ENCODE results near the gene AMACR. TPM values are rescaled to one million over a fixed set of nuclear protein-coding genes. Genes with fewer than 3 reads are reported as not detected.
A peak's percentile ranks its signal among the peaks of the same experiment; 100 is the strongest.
"Not testable (repeated sequence)": the region's sequence is repeated elsewhere in the genome, so short reads cannot be mapped to it uniquely, and the experiment has no call there.

AMACR gene
- total RNA-seq, 1 experiment from 2014 or later: 12.1 TPM

DNA sequence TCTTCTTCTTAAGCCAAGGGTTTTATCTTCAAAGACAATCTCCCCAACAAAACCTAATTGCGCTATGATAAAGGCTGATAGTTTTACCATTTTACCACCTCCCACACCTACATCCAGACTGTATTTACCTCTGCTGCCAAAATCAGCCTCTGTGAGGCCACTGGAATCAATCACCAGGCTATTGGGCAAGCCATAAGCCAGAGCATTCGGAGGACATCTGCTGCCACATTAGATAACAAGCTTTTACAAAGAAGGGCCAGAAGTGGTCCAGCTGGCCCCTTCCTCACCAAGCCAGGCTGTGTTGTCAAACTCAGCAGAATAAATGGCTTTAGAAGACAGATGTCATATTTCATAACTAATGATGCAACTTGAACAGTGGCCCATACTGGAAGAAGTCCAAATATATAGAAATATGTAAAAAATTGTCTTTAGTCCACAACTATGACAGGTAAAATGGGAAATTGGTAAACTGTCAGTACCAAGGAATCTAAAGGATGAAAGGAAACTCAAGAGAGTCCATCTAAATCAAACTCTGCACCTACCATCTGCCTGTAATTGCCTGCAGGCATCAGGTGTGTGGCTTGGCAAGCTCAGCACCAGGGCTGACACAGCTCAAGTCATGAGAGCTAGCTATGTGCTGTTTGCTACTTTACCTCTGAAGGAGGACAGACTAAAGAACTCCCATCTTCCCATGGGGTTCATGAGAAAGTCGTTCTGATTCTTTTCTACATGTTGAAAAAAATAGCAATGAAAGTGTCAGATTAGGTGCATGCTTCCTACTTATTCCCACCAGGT is 39.4 kb downstream of the AMACR start:
- DNase-seq (ENCODE audit: low read depth): no peak

DNA sequence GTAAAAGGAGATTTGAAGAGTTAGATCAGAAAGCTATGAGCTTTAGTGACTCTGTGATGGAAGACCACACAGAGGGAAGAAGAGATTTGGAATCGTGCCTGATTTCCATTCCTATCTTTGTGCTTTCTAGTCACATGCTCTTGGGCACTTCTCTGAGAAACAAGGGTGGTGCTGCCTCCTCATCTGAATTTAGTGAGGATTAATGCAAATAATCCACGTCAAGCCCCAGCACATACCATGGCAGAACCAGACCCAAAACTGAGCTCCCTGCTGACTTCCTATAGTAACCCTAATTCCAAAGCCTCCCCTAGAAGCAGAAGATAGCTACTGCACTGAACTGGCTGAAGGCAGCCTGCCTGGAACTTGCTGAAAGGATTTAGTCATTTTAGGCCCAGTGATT is 41.0 kb downstream of the AMACR start:
- DNase-seq (ENCODE audit: low read depth): no peak

DNA sequence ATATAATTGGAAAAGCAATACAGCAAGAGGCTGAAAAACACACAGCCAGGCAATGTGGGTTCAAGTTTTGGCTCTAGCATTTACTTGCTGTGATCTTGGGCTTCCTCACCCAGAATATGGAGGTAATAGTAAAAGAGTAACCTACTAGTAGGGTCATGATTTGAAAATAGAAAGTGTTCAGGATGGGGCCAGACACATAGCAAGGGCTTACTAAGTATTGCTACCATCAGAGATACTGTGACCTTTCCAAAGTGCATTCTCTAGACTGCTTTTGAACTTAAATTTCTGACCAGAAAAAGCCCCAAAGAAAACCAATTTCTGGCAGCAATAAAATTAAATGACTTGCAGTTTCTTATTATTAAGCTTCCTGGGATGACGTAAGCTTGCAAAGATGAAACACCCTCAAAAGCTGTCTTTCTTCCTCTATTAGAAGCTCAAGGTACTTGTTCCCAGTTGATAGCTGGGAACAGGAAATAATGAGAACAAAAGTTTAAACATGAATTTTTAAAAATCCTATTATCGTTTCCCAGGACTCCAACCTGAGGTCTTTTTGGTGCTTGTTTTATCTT is 43.6 kb downstream of the AMACR start:
- DNase-seq (ENCODE audit: low read depth): no peak

DNA sequence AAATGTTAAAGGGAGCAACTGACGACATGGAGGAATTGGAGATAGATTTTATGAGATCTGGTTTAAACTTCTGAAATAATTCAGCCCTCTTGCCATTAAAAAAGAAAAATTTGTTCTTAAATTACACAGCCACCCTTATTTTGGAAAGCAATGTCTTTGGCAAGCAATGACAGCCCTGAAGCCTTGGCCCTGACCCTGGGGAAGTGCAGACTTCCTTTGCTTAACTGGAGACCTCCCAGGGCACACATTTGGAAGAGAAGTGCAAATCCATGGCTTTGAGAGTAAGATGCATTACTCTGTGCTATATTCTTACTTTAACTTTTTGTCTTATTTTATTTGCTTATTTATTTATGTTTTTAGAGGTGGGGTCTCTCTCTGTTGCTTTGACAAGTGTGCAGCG is 49.7 kb downstream of the AMACR start:
- DNase-seq (ENCODE audit: low read depth): no peak

GRCh38 chr5:33957577-33958150 is 50.2 kb downstream of the AMACR start:
- no peak for DNase-seq (ENCODE audit: low read depth)

DNA sequence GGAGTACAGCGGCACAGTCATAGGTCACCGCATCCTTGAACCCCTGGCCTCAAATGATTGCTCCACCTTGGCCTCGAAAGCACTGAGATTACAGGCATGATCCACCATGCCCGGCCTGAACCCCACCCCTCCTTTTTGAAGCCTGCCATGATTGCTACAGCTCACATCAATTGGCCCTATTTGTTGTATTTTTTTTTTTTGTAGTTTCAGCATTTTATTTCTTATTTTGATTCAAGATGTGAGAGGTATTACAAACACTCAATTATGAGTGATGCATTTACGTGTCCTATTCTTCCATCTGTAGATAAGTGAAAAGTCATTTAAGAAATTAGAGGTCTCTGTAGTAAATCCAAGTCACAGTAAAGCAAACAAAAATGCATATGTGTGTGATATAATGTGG is 55.7 kb downstream of the AMACR start:
- not testable (repeated sequence) for DNase-seq (ENCODE audit: low read depth)

DNA sequence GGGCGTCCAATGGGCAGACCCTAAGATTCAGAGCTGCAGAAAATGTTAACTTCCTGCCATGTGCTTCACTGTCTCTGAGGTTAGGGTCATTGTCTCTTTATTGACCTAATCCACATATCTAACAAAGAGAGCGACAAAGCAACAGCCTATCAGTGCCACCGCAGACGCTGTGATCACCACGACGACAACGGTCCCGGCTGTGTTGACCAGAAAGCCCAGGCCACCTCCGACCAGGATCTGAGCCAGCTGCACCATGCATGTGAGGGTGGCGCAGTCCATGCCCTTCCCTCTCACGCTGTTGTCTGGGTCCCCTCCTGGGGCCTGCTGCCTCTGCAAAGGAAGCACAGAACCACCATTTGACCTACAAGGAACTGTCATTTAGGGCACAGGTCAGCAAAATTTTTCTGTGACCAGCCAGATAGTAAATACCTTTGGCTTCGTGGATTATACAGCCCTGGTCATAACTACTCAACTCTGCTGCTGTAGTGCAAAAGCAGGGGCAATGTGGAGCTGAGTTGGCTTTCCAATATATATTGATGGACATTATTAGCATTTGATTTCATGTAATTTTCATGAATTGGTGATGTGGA is 63.2 kb downstream of the AMACR start:
- DNase-seq (ENCODE audit: low read depth): no peak

DNA sequence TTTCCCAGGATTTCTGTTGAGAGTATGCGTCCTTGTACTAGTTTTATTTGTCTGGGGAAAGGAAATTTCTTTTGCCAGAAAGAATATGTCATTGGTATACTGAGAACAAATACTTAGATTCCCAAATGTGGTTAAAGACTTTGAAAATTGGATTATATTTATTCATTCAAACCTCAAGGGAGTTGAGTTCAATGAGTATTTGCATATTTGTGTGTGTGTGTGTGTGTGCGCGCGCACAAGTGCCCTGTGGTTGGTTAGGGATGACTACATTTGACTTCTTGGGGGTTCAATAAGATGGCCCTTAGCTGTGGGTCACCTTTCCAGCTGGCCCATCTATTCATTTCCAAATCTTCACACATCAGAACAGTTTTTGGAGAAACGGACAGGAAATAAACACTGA is 66.8 kb downstream of the AMACR start:
- no peak for DNase-seq (ENCODE audit: low read depth)

DNA sequence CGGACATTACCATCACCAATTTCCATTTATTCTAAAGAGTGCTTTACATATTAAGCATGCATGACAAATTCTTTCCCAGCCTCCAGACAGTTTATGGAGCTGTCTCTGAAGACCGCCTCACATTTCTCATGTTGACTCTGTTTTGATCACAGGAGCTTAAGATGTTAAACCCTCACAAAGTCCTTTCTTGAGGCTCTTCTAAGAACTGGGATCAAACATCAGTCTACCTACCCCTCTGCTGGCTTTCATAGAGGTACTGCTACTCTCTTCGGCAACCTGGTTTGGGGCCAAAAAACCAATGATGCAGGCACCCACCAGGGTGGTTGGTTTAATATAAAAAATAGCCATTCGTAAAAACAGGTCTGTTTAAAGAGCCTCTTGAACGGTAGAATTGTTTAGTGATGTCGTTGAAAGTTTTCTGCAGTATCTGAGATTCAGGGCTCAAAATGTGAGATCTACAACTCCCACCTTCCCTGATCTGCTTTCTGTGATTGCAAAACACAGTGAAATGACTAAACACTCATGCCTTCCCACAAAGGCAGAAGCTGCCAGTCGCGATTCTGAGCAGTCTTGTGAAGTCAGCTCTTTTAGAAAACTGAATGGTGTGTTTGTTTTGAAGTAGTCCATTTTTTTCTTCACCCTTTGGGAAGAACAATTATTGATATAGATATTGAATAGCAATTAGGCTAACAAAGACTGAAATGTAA is 68.1 kb downstream of the AMACR start:
- DNase-seq (ENCODE audit: low read depth): peak; percentile 23

- no peak for DNase-seq (ENCODE audit: low read depth)
Observed at GRCh38 chr5:33938881-33939280, 69.0 kb downstream of the AMACR start.

DNA sequence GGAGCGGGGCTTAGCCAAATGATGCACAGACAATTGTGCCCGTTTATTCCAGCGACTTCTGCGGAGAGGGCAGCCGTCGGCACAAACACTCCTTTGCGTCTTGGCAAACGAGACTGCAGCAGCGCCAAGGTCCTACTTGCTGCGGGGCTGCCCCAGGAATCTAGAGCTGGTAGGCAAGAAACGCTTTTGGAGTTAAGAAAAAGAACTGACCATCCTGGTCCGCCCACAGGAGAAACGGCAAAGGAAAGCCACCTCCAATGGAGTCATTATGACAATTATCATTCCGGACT is 69.4 kb downstream of the AMACR start:
- no peak for DNase-seq (ENCODE audit: low read depth)

- DNase-seq (ENCODE audit: low read depth): no peak
Observed at GRCh38 chr5:33937707-33938506, 69.9 kb downstream of the AMACR start.

- DNase-seq (ENCODE audit: low read depth): peak; percentile 11
Observed at GRCh38 chr5:33937017-33937706, 70.7 kb downstream of the AMACR start.

DNA sequence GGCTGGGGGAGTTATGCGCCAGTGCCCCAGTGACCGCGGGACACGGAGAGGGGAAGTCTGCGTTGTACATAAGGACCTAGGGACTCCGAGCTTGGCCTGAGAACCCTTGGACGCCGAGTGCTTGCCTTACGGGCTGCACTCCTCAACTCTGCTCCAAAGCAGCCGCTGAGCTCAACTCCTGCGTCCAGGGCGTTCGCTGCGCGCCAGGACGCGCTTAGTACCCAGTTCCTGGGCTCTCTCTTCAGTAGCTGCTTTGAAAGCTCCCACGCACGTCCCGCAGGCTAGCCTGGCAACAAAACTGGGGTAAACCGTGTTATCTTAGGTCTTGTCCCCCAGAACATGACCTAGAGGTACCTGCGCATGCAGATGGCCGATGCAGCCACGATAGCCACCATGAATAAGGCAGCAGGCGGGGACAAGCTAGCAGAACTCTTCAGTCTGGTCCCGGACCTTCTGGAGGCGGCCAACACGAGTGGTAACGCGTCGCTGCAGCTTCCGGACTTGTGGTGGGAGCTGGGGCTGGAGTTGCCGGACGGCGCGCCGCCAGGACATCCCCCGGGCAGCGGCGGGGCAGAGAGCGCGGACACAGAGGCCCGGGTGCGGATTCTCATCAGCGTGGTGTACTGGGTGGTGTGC is 71.4 kb downstream of the AMACR start, which contains the start of gene RXFP3:
Gene RXFP3 (plus strand): TSS at position 6 of the 636 bp plus-strand sequence. CDS start 355 bp downstream, at position 361.
- peak; percentile 20 for DNase-seq (ENCODE audit: low read depth)

Other genes with a start within 250 kb of the AMACR start
- gene ADAMTS12, start 116.1 kb downstream of the AMACR start, total RNA-seq (2014; rRNA removed; shearing (Covaris generic)): 3.5 TPM in 2 replicates
- not detected in 2 replicates for gene RXFP3, start 71.7 kb downstream of the AMACR start, total RNA-seq (2014; rRNA removed; shearing (Covaris generic))
- gene SLC45A2, start 23.4 kb downstream of the AMACR start, total RNA-seq (2014; rRNA removed; shearing (Covaris generic)): not detected in 2 replicates
- gene C1QTNF3, start 35.2 kb upstream of the AMACR start, total RNA-seq (2014; rRNA removed; shearing (Covaris generic)): 0.11 and 0.89 TPM in 2 replicates